K562 (cell line): ENCODE results near the gene HSD17B10. TPM values are rescaled to one million over a fixed set of nuclear protein-coding genes. Genes with fewer than 3 reads are reported as not detected.

Source experiments
- ATF3 ChIP-seq, 2 experiments: fragments of 450-650 bp in 1 of 2; sonication (generic) in 1 of 2; formaldehyde crosslinking in 1 of 2; IDR thresholded peaks in 1 of 2; conservative IDR thresholded peaks in 1 of 2; 2 replicates each; pipeline versions ENCODE4 v1.6.1 to v1.8.1; 2016 to 2023; ENCODE audit warnings: mild to moderate bottlenecking in 2 of 2, moderate library complexity in 2 of 2, inconsistent platforms in 1 of 2, missing genetic modification reagents in 1 of 2
- CHD2 ChIP-seq: IDR thresholded peaks from 2 replicates; pipeline ENCODE4 v1.6.1; 2011; ENCODE audit warnings: low read depth, low read length
- ELF1 ChIP-seq: fragments of 200-800 bp; sonication (Bioruptor generic); IDR thresholded peaks from 2 replicates; pipeline ENCODE4 v1.6.1; 2016; ENCODE audit warnings: missing genetic modification characterization, missing compliant biosample characterization
- HDAC3 ChIP-seq: fragments of 450-650 bp; IDR thresholded peaks from 2 replicates; pipeline ENCODE4 v1.6.1; 2018; ENCODE audit warnings: borderline replicate concordance, mild to moderate bottlenecking, moderate library complexity; ENCODE audit not compliant: partially characterized antibody
- ILK ChIP-seq: fragments of 450-650 bp; IDR thresholded peaks from 2 replicates; pipeline ENCODE4 v1.6.1; 2016; ENCODE audit warnings: missing genetic modification characterization, low read depth, mild to moderate bottlenecking, missing compliant biosample characterization, moderate library complexity, borderline replicate concordance
- LARP7 ChIP-seq: fragments of 450-650 bp; IDR thresholded peaks from 2 replicates; pipeline ENCODE4 v1.6.1; 2016
- LEF1 ChIP-seq: fragments of 450-650 bp; IDR thresholded peaks from 2 replicates; pipeline ENCODE4 v1.6.1; 2016; ENCODE audit warnings: mild to moderate bottlenecking
- NR1H2 ChIP-seq: sonication (generic); formaldehyde crosslinking; IDR thresholded peaks from 2 replicates; pipeline ENCODE4 v1.4.0; 2020; ENCODE audit warnings: mild to moderate bottlenecking, missing genetic modification reagents
- POLR2A ChIP-seq: fragments of 450-650 bp; conservative IDR thresholded peaks from 2 replicates; pipeline ENCODE4 v1.6.1; 2016
- PPARD ChIP-seq: fragments of 250-450 bp; sonication (Bioruptor Pico); IDR thresholded peaks from 2 replicates; pipeline ENCODE4 v1.8.0; 2022; ENCODE audit warnings: inconsistent platforms, mild to moderate bottlenecking, moderate library complexity
- PRDM10 ChIP-seq: fragments of 450-650 bp; IDR thresholded peaks from 2 replicates; pipeline ENCODE4 v1.6.1; 2018; ENCODE audit not compliant: partially characterized antibody
- RBM15 ChIP-seq: fragments of 200-400 bp; formaldehyde crosslinking; IDR thresholded peaks from 2 replicates; pipeline ENCODE4 v1.6.1; 2018; ENCODE audit warnings: mild to moderate bottlenecking, low read length, moderate library complexity; ENCODE audit not compliant: insufficient read depth
- RCOR1 ChIP-seq, 2 experiments: IDR thresholded peaks; 2 replicates each; pipeline ENCODE4 v1.6.1; 2012; ENCODE audit warnings: low read depth in 2 of 2, low read length in 2 of 2, borderline replicate concordance in 1 of 2, improper control_type of control experiment in 1 of 2
- SP1 ChIP-seq: sonication (generic); formaldehyde crosslinking; IDR thresholded peaks from 2 replicates; pipeline ENCODE4 v1.8.1; 2022; ENCODE audit warnings: mild to moderate bottlenecking, missing genetic modification reagents
- SRSF1 ChIP-seq: fragments of 200-400 bp; formaldehyde crosslinking; IDR thresholded peaks from 2 replicates; pipeline ENCODE4 v1.6.1; 2017; ENCODE audit warnings: mild to moderate bottlenecking, low read depth, low read length, moderate library complexity
- SRSF3 ChIP-seq: fragments of 200-400 bp; formaldehyde crosslinking; IDR thresholded peaks from 2 replicates; pipeline ENCODE4 v1.6.1; 2016; ENCODE audit warnings: mild to moderate bottlenecking, low read length, moderate library complexity; ENCODE audit not compliant: insufficient read depth
- STAT5B ChIP-seq: fragments of 250-450 bp; sonication (Bioruptor Pico); IDR thresholded peaks from 2 replicates; pipeline ENCODE4 v1.8.0; 2021; ENCODE audit warnings: mild to moderate bottlenecking, inconsistent platforms
- TGIF2 ChIP-seq: sonication (generic); formaldehyde crosslinking; IDR thresholded peaks from 2 replicates; pipeline ENCODE4 v1.8.1; 2022; ENCODE audit warnings: mild to moderate bottlenecking, missing genetic modification reagents, moderate library complexity
- THRA ChIP-seq: fragments of 450-650 bp; IDR thresholded peaks from 2 replicates; pipeline ENCODE4 v1.6.1; 2017; ENCODE audit warnings: mild to moderate bottlenecking, moderate library complexity
- ZBTB34 ChIP-seq: fragments of 250-450 bp; sonication (Bioruptor Pico); IDR thresholded peaks from 2 replicates; pipeline ENCODE4 v1.8.0; 2021; ENCODE audit warnings: mild to moderate bottlenecking, moderate library complexity
- ZFPM2 ChIP-seq: fragments of 250-450 bp; sonication (Bioruptor Pico); IDR thresholded peaks from 2 replicates; pipeline ENCODE4 v1.5.1; 2022; ENCODE audit warnings: mild to moderate bottlenecking
- polyA plus RNA-seq, 8 experiments: library from polyadenylated mRNA; depleted of rRNA in 4 of 8; stranded (reverse) in 5 of 8; unstranded in 3 of 8; fragments of >200 nt; fragmentation: Nextera tagmentation in 2 of 8; fragmentation: Illumina TruSeq in 1 of 8; extraction: Ambion mirVana in 2 of 8; extraction: Trizol in 1 of 8; gene quantifications; 2 replicates each; pipeline versions ENCODE4 v1.2.1 to v1.2.3, GENCODE V29; 2011 to 2014; ENCODE audit warnings: inconsistent platforms in 1 of 8, missing spikeins in 1 of 8
- total RNA-seq, 7 experiments: library from RNA; depleted of rRNA in 6 of 7; stranded (reverse); fragments of >200 nt in 6 of 7; fragmentation: Illumina TruSeq in 2 of 7; extraction: Trizol in 2 of 7; gene quantifications; 2 replicates each; pipeline versions ENCODE4 v1.2.1 to v1.2.3, GENCODE V29; 2011 to 2021; ENCODE audit warnings: low replicate concordance in 1 of 7

The HSD17B10 gene
- total and polyA plus RNA-seq, 9 of the 15 experiments (the other 6 are each of a cell fraction or from before 2014, with no cell fraction given) = 45.3 to 221 (median 186) TPM

- TF ChIP-seq PRDM10 (peak; percentile 99), LEF1 (no peak), TGIF2 (CRISPR knock-in tag) (no peak), ELF1 (tag) (0 out of 2 replicates have a peak, but pooled peaks have one; percentile 59), RBM15 (no peak), ILK (no peak), ATF3 (IDR thresholded peaks at IDR 0.05) (no peak), ATF3 (CRISPR knock-in tag; conservative IDR thresholded peaks at IDR 0.05) (no peak), CHD2 (peak; percentile 97), POLR2A (peak; percentile 94), SRSF3 (no peak), HDAC3 (no peak), STAT5B (CRISPR knock-in tag) (no peak), RCOR1 (IDR thresholded peaks at IDR 0.05; ENCODE audit: borderline replicate concordance in 1 of 2, low read depth in 2 of 2, low read length in 2 of 2) (0 out of 4 replicates have a peak, but pooled peaks of 1 of the 2 experiments have one; percentile 8), PPARD (CRISPR knock-in tag) (no peak), SRSF1 (no peak), LARP7 (no peak), NR1H2 (CRISPR knock-in tag) (peak; percentile 77; the same call in 1 of the 2 replicates), ZBTB34 (CRISPR knock-in tag) (no peak), ZFPM2 (no peak), SP1 (CRISPR knock-in tag) (peak; percentile 76), THRA (no peak)
These were observed 11.9 kb downstream of the HSD17B10 start, which contains the start of gene SMC1A (continued) for GRCh38 chrX:53422086-53422860.
